Jurkat, Clone E6-1 (cell line): ENCODE data around the gene KLF8. TPM values are rescaled to one million over a fixed set of nuclear protein-coding genes. Genes with fewer than 3 reads are reported as not detected.
"Not testable (repeated sequence)": the region's sequence is repeated elsewhere in the genome, so short reads cannot be mapped to it uniquely, and the experiment has no call there.

ENCODE experiments used
- DNase-seq: peaks from one replicate; pipeline ENCODE4 v3.0.0-alpha.2; 2011; ENCODE audit warnings: low read depth, low spot score
- H3K4me3 ChIP-seq: 2 replicates; pipeline ENCODE4 v1.5.1; 2011; ENCODE audit warnings: mild to moderate bottlenecking, low read length, control low read depth, moderate library complexity
- polyA plus RNA-seq: library from polyadenylated mRNA; unstranded; fragments of >200 nt; gene quantifications from one replicate; pipeline ENCODE4 v1.2.1, GENCODE V29; 2012; ENCODE audit warnings: missing spikeins; ENCODE audit not compliant: insufficient read length, insufficient read depth

The KLF8 gene
- polyA plus RNA-seq: not detected

DNA sequence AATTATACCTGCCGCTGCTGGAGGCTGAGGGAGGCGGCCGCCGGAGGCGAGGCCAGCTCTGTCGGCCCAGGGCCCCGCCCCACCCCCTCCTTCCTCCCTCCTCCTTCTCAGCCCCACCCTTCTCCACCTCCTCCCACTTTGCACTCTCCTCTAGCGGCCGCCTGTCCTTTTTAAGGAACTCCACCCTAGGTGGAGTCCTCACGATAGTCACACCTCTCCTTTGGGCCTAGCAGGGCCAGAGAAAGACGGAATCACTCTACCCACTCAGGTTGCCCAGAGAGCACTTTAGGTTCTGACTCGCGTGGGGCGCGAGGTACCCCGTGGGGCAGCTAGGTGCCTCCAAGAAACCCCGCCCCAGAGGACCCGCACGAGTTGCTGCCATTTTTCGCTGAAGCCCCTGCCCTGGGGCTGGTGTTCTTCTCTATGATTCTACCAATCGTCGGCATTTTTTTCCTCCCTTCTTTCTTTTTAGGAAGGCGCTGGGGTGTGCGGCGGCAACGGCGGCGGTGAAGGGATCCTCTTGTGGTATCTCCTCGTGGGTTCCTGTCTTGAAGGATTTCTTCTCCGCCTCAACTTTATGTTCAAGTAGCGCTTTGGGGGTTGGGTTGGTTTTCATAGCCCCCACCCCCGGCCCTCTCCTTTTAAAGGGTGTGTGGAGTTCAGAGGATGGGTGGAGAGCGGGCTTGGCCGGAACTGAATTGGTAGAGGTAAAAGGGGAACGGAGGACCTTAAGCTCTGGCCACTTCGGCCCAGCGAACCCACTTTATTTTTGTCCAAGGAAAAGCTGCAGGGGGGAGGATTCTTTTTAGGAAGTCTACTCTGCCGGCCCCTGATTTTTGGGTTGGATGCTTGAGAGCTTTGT lies at the start of gene KLF8:
Gene KLF8, plus strand, starts transcription at position 136 of the 862 bp plus-strand sequence. CDS start 979 bp downstream, outside the sequence.
- no peak for DNase-seq

DNA sequence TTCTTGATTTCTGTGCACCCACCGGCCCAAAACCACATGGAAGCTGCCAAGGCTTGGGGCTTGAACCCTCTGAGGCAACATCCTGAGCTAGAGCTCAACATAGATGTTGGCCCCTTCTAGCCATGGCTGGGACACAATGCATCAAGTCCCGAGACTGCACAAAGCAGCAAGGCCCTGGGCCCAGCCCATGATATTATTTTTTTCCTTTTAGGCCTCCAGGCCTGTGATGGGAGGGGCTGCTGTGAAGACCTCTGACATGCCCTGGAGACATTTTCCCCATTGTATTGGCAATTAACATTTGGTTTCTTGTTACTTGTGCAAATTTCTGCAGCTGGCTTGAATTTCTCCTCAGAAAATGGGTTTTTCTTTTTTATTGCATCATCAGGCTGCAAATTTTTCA lies 25.2 kb upstream of the KLF8 start:
- not testable (repeated sequence) for DNase-seq, H3K4me3 ChIP-seq

More for the DNA sequence above, at the start of gene KLF8:
- H3K4me3 ChIP-seq: no peak within 1 kb of the TSS

DNA sequence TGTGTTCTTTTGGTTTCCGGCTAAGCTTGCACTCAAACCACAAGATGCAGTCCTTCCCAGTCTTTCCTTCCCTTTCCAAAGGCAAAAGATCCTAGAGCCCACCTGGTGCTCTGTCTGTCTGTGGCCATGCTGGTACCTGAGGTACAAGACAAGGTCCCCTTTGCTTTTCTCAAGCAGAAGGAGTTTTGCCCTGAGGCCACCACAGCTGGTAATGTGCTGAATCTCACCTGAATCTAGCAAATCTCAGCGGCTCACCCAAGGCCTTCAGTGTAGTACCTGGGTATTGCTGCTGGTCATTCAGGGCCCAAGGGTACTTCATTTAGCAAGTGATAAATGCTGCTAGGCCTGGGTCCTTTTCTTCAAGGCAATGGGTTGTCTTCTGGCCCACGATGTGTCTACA lies 20.5 kb upstream of the KLF8 start:
- no peak for DNase-seq
- H3K4me3 ChIP-seq: no peak overlapping the region

DNA sequence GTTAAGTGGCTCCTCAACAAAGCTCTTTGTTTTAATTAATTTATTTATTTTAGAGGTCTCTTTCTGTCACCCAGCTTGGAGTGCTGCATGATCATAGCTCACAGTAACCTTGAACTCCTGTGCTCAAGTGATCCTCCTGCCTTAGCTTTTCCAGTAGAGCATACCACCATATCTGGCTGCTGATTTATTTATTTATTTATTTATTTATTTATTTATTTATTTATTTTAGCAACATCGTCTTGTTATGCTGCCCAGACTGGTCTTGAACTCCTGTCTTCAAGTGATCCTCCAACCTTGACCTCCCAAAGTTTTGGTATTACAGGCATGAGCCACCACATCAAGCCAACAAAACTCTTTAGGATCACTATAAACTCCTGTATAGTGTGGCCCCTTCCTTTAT lies 15.8 kb upstream of the KLF8 start:
- H3K4me3 ChIP-seq: no peak overlapping the region
- DNase-seq: no peak

DNA sequence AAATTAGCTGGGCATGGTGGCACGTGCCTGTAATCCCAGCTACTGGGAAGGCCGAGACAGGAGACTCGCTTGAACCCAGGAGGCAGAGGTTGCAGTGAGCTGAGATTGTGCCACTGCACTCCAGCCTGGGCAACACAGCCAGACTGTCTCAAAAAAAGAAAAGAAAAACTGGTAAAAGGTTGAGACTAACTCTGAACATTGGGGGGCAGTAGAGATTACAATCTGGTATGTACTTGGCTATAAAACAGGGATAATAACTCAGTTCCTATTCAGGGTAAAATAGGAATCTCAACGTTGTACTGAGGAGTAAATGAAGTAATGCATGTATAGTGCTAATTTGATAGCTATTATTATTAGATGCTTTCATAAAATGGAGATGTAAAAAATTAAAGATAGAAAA lies 12.5 kb upstream of the KLF8 start:
- peak; percentile 0 for DNase-seq
- no peak overlapping the region for H3K4me3 ChIP-seq

DNA sequence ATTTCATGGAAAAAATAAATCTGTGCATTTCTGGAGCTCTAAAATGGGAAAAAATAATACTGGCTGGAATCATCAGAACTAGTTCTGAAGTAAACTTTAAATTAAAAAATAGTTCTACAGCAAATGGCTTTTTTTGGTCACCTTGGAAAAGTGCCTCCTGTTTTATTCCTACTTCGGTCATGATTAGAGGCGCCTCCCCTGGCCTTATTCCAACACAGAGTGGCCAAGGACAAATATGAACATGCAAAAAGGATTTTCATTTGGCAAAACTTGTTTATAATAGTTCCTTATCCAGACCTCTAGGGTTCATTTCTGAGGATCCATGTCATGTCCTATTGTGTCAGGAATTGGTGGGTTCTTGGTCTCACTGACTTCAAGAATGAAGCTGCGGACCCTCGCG lies 11.1 kb upstream of the KLF8 start:
- DNase-seq: no peak

DNA sequence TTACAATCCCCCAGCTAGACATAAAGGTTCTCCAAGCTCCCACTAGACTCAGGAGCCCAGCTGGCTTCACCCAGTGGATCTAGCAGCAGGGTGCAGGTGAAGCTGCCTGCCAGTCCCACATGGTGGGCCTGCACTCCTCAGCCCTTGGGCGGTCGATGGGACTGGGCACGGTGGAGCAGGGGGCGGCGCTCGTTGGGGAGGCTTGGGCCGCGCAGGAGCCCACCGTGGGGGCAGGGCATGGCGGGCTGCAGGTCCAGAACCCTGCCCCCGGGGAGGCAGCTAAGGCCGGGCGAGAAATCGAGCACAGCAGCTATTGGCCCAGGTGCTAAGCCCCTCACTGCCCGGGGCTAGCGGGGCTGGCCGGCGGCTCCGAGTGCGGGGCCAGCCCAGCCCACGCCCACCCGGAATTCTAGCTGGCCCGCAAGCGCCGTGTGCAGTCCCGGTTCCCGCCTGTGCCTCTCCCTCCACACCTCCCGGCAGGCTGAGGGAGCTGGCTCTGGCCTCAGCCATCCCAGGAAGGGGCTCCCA lies 9.6 kb upstream of the KLF8 start:
- no peak for DNase-seq
- H3K4me3 ChIP-seq: no peak overlapping the region

More for the DNA sequence above, 11.1 kb upstream of the KLF8 start:
- H3K4me3 ChIP-seq: no peak overlapping the region

DNA sequence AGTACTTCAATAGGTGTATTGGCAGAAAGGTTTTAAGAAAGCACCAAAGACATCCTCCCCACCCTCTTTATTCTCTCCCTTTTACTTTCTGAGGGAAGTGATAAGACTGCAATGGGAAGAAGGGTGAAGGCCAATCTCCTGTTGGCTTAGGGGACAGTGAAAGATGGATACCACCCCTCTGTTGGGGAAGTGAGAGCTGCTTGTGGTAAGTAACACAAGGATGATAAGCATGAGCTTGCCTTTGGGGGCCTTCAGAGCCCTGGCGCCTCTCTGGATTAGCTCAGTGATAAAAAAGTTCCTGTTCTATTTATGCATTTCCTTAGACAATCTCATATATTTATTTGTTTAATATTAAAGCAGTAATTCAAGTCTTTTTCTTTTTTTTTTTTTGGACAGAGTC lies 5.2 kb upstream of the KLF8 start:
- no peak overlapping the region for H3K4me3 ChIP-seq
- DNase-seq: no peak

DNA sequence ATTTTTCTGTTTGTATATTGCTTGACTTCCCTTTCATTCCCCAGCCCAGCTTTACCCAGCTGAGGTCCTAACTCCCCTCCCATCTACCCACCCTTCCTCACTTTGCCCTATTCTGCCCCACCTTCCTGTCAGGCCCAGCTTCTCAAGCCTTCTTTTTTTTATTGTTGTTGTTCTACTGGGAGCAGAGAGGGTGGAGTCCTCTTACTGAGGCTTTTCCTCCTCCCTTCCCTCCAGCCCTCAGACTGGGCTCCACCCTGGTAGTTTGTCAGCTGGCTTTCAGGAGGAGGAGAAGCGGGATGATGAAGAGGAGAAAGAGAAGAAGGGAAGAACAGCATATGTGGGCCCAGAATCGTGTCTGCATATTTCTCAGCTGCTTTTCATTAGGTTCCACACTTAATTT lies 3.2 kb upstream of the KLF8 start:
- no peak overlapping the region for H3K4me3 ChIP-seq
- no peak for DNase-seq

DNA sequence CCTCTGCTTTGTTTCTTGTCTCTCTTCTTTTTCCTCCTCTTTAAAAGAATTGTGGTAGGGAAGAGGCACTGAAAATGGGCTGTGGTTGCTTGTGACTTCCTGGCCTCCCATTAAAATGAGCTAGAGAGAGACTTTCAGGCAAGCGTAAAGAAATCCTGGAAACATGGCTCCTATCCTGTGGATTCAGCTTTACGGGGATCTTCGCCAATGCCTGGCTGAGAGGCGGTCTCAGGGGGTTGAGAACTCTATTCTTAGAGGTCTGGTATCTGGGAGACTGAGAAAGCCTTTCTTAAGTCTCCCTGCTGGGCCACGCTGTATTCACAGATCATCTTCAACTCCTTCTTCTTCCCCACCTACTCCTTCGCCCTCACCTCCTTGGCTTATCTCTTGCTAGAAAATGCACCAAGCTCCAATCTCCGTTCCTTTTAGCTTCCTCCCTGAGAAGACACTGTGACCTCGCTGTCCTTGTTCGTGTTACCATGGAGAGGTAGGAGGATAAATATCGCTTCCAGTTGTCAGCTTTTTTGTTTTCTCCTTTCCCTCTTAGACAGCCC lies 542 bp upstream of the KLF8 start:
- no peak for DNase-seq
- H3K4me3 ChIP-seq: no peak overlapping the region

DNA sequence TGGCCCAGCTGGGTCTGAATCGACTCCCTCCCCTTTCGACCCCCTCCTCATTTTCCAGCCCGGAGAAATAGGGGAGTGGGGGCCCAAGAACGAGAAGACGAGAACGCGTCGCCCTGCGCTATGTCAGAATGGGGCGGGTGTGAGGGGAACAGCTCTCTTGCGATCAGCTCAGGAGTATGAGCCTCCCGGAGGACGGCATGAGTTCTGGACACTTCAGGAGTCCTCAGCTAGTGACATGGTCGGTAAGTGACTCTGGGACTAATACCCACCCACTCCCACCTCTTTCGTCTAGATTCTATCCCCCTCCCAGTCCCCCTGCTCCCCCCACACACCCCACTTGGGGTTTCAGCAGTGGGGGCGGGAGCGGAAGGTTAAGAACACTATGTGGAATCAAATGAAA lies 944 bp downstream of the KLF8 start:
- no peak overlapping the region for H3K4me3 ChIP-seq
- DNase-seq: no peak

DNA sequence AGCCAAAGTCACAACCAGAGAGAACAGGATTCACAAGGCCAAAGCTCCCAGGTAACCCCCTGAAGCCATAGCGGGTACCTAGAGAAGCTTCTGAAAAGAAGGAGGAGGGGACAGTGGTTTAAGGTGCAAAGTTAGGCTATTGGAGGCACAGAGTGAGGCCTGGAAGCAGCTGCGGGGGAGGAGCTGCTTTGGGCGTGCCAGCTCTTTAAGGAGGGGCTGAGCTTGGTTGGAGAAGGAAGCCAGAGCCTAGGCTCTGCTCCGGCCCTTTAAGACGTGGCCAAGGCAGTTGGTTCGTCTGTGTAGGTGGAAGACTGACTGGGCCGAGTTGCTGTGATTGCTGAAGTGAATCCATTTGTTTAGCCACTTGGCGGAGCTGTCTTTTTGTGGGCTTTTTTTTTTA lies 1.5 kb downstream of the KLF8 start:
- DNase-seq: no peak
- no peak overlapping the region for H3K4me3 ChIP-seq

DNA sequence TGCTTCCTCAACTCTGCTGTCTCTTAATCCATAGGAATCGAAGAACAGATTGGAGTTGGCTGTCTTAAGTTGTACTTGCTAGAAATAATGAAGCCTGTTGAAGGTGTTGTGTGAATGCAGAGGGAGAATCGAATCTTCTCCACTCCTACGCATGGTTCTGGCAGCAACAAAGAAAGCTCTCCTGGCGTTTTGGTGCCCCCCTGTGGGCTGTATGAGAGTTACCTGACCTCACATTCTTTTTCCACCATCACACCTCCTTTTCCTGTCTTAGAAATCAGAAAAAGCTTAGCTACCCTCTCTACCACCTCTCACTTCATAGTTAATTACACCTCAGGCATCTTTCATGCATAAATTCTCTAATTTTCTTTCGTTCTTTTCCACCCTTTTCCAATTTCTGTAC lies 16.3 kb downstream of the KLF8 start:
- peak; percentile 47 for DNase-seq

DNA sequence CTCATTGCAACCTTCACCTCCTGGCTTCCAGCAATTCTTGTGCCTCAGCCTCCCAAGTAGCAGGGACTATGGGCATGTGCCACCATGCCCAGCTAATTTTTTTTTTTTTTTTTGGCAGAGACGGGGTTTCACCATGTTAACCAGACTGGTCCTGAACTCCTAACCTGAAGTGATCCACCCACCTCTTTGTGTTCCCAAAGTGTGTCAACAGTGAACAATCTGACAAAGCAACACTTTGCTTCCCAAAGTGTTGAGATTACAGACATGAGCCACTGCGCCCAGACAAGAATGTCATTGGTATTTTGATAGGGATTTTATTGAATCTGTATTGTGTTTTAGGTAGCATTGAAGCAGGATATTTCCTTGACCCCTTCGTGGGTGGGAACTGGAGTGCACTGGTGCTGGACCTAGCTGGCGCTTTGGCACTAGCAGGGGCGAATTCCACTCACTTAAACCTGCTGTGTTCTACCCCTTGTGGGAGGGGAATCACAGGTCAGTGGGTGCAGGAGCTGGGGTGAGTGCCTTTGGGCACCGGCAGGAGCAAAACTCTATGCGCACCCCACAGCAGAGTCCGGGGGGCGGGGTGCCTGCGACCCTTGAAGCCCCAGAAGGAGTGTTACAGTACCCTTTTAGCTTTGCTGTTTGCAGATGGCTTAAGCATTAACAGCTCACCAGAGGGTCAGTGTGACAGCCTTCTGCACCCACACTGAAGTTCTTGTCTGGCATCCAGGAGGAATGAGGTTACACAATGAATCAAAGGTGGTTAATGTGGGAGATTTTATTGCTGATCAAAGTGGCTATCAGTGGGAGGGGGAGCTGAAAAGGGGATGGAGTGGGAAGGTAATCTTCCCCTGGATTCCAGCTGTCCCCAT lies 21.9 kb downstream of the KLF8 start:
- H3K4me3 ChIP-seq: no peak overlapping the region
- no peak for DNase-seq

More for the DNA sequence above, 16.3 kb downstream of the KLF8 start:
- H3K4me3 ChIP-seq: no peak overlapping the region

DNA sequence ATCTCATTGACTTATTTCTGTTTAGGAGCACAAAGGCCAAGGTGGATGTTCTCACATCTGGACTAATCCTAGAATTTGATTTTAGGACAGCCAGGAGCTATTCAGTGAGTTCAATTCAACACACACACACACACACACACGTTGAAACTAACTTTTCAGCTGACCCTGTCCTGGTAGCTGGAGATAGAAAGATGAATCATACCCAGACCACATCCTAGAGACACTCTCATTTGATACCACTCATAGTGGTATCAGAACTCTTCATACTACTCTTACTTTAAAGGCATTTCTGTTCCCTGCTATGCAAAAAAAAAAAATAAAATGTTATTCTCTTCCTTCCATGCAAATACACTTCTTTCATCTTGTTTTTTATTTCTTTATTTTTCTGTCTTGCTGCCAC lies 36.7 kb downstream of the KLF8 start:
- H3K4me3 ChIP-seq: no peak overlapping the region

DNA sequence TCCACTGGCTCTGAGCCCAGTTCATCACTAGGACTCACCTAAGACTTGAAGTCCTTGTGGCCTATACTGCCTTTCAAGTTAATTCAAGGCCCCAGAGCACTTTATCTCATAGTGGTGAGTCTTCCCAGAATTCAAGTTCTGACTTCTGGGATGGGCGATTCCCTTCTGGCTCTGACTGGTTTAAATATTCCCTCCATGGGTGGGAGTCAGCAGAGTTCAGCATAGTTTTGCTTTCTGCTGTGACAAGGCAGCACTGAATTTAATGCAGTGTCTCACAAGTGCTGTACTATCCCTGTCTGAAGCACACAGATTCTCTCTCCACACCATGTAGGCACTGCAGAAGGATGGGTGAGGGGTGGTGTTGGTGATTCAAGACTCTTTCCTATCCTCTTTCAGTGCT lies 46.5 kb downstream of the KLF8 start:
- H3K4me3 ChIP-seq: no peak overlapping the region
- no peak for DNase-seq

More for the DNA sequence above, 36.7 kb downstream of the KLF8 start:
- DNase-seq: no peak

DNA sequence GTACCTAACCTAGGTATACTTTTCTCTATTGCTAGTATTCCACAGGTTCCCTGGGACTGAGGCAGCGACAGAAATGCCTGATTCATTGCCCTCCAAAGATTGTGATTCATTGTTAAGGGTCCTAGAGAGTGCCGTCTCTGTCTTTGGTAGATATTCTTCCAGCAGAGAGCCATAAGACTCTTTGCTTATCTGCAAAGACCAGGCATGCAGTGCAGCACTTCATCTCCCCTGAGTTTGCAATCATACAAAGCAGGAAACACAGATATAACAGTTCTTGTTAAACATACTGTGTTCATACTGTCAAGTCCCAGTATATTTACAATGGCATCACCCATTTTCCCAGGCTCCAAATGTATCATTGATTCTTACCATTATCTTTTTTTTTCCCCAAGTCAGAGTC lies 47.7 kb downstream of the KLF8 start:
- no peak overlapping the region for H3K4me3 ChIP-seq
- DNase-seq: no peak

DNA sequence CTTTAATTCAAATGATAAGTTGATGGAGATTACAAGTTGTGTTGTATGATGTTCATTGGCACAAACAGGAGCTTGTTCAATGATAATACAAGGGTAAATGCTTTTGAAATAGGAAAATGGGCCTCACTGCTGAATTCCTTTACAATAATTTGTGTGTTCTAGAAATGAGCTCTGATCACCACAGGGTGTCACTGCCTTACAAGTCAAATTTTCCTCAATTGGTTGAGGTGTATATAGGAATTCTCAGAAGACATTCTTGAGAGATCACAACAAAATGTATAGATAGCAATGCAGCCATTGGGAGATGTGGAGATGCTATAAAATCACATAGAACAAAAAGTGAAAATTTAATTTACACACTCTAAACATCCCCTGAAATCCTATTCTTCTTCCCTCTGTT lies 49.6 kb downstream of the KLF8 start:
- no peak overlapping the region for H3K4me3 ChIP-seq
- DNase-seq: peak; percentile 35

DNA sequence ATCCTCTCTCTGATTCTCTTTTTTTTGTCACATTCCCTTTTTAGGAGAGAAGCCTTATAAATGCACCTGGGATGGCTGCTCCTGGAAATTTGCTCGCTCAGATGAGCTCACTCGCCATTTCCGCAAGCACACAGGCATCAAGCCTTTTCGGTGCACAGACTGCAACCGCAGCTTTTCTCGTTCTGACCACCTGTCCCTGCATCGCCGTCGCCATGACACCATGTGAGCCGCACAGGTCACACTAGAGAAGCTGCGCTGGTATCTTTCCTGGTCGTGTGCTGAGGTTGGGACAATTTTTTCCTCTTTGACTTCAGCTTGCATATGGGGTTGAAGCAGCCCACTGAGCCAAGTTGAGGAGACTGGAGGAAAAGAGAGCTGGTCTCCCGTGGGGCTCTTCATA lies 52.1 kb downstream of the KLF8 start:
- no peak for DNase-seq
- H3K4me3 ChIP-seq: no peak overlapping the region

DNA sequence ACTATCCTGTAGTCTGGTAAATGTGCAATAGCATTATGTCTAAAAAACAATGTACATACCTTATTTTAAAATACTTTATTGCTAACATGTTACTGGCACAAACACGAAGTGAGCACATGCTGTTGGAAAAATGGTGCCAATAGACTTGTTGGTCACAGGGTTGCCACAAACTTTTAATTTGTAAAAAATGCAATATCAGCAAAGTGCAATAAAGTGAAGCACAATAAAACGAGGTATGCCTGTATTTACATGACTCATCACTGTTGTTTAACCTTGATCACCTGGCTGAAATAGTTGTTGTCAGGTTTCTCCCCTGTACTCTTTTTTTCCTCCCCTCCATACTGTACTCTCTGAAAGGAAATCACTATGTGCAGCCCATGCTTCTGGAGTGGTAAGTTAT lies 56.5 kb downstream of the KLF8 start:
- H3K4me3 ChIP-seq: no peak overlapping the region
- no peak for DNase-seq
